Heart left ventricle (tissue), 13 donors: ENCODE results near the gene MEIS2.

Experiments used
- CTCF ChIP-seq, 12 donors: fragments of 200-600 bp; sonication (generic) in 4 of 12; IDR thresholded peaks; one replicate each; pipeline versions ENCODE4 v1.5.0 to v1.8.0; 2018 to 2022; ENCODE audit warnings: antibody characterized with exemption in 12 of 12, mild to moderate bottlenecking in 5 of 12
- POLR2A ChIP-seq, 2 donors: fragments of 450-650 bp; IDR thresholded peaks; one replicate each; pipeline ENCODE4 v1.6.1; 2017; ENCODE audit warnings: antibody characterized with exemption in 2 of 2, mild to moderate bottlenecking in 2 of 2, moderate library complexity in 2 of 2
- donor health status: ischemic (EF 13 %, LVEDD 7.1; RV severe dilation, severe dysfunction).
- donor health status: DM: no; HTN: yes; CAD: no.
- donor health status: DM: no; HTN: no; CAD: no.
- donor health status: ischemic (EF 25% LVEDD 6.9; RV normal size, moderate dysfunction).
- donor health status: ischemic (EF 25% LVEDD 5.7; RV mildly dilated, moderate dysfunction).
- donor health status: ischemic (EF 35%, LVEDD 5.7; RV mildly dilated, moderate dysfunction).
- donor health status: nonischemic (EF 11% LVEDD 7.7; RV severe dilation, severe dysfunction).
- donor health status: DM: yes; HTN: yes; CAD: no.
- donor health status: PGD.
- donor health status: ischemic (EF 29% LVEDD 5.4; RV normal size, mild dysfunction).
- donor health status: nonischemic (EF 23%, LVEDD 6.1; RV moderate dilation, normal function).

- TF ChIP-seq CTCF (IDR thresholded peaks at IDR 0.05) (no peak), POLR2A (IDR thresholded peaks at IDR 0.05) (no peak)
These were observed 85.3 kb downstream of the MEIS2 start for GRCh38 chr15:37015035-37015434.
